Thoracic aorta (tissue), 2 donors: ENCODE measurements around the gene CXCL17. TPM values are rescaled to one million over a fixed set of nuclear protein-coding genes. Genes with fewer than 3 reads are reported as not detected.

Experiments
- ATAC-seq: fragments of 150-250 bp; one replicate; pipeline ENCODE4 v1.8.0; 2017; ENCODE audit warnings: low read depth; ENCODE audit not compliant: insufficient number of reproducible peaks, low FRiP score
- DNase-seq: peaks from one replicate; pipeline ENCODE4 v3.0.0-alpha.2; 2020; ENCODE audit warnings: low spot score
- H3K27ac ChIP-seq, 2 donors: fragments of 200-600 bp; sonication (generic); 1 replicate in 1 of 2; 2 replicates in 1 of 2; pipeline ENCODE4 v1.5.1; 2016; ENCODE audit warnings: mild to moderate bottlenecking in 2 of 2, moderate library complexity in 2 of 2
- H3K27me3 ChIP-seq: fragments of 200-600 bp; sonication (generic); replicated peaks from 2 replicates; pipeline ENCODE4 v1.6.0; 2016; ENCODE audit warnings: mild to moderate bottlenecking; ENCODE audit not compliant: insufficient read depth
- H3K36me3 ChIP-seq: fragments of 200-600 bp; sonication (generic); one replicate; pipeline ENCODE4 v1.5.1; 2016
- H3K4me1 ChIP-seq, 2 donors: fragments of 200-600 bp; sonication (generic); 1 replicate in 1 of 2; 2 replicates in 1 of 2; pipeline versions ENCODE4 v1.5.1 to v1.6.0; 2016; ENCODE audit warnings: low read depth in 2 of 2, mild to moderate bottlenecking in 1 of 2; ENCODE audit not compliant: control insufficient read depth in 1 of 2
- H3K4me3 ChIP-seq: fragments of 200-600 bp; sonication (generic); 2 replicates; pipeline ENCODE4 v1.5.1; 2016; ENCODE audit warnings: mild to moderate bottlenecking
- H3K9me3 ChIP-seq: fragments of 200-600 bp; sonication (generic); 2 replicates; pipeline ENCODE4 v1.5.1; 2016
- total RNA-seq, 2 donors: library from RNA; depleted of rRNA; stranded (reverse); fragments of >200 nt; gene quantifications; one replicate each; pipeline versions ENCODE4 v1.1.0 to v1.2.3, GENCODE V29; 2016
- TF ChIP-seq, protein P1 (sequence below): fragments of 200-600 bp; sonication (generic); IDR thresholded peaks from one replicate; pipeline ENCODE4 v1.5.1; 2019; ENCODE audit warnings: antibody characterized with exemption

Gene CXCL17
- total RNA-seq, 2 donors from 2014 or later = 1.6 TPM; not detected in 1

DNA sequence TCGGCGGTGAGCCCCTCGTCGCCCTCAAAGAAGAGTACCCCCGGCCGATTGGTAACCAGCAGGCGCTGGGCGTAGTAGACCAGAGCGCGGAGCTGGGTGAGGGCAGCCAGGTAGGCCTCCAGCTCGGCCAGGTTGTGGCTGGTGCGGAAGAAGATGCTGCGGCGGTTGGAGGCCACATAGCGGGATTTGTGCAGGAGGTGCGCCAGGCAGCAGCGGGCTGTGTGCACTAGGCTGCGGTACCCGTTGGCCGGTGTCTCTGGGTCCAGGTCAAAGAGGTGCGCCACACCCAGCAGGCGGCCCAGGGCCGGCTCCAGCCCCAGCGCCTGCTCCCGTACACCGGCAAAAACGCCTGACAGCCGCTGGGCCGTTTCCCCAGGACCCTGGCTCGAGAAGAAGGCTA, 32.4 kb downstream of the CXCL17 start:
- no peak overlapping the region for H3K27ac ChIP-seq
- H3K36me3 ChIP-seq = no peaks in the 10 kb centered on the region
- no peaks in the 10 kb centered on the region for H3K27me3 ChIP-seq
- H3K9me3 ChIP-seq = no peaks in the 10 kb centered on the region
- H3K4me3 ChIP-seq = no peak overlapping the region
- no peaks in the 10 kb centered on the region for H3K4me1 ChIP-seq
- TF ChIP-seq, protein P1, sequence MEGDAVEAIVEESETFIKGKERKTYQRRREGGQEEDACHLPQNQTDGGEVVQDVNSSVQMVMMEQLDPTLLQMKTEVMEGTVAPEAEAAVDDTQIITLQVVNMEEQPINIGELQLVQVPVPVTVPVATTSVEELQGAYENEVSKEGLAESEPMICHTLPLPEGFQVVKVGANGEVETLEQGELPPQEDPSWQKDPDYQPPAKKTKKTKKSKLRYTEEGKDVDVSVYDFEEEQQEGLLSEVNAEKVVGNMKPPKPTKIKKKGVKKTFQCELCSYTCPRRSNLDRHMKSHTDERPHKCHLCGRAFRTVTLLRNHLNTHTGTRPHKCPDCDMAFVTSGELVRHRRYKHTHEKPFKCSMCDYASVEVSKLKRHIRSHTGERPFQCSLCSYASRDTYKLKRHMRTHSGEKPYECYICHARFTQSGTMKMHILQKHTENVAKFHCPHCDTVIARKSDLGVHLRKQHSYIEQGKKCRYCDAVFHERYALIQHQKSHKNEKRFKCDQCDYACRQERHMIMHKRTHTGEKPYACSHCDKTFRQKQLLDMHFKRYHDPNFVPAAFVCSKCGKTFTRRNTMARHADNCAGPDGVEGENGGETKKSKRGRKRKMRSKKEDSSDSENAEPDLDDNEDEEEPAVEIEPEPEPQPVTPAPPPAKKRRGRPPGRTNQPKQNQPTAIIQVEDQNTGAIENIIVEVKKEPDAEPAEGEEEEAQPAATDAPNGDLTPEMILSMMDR = no peak
- ATAC-seq (no peak), DNase-seq (no peak)

DNA sequence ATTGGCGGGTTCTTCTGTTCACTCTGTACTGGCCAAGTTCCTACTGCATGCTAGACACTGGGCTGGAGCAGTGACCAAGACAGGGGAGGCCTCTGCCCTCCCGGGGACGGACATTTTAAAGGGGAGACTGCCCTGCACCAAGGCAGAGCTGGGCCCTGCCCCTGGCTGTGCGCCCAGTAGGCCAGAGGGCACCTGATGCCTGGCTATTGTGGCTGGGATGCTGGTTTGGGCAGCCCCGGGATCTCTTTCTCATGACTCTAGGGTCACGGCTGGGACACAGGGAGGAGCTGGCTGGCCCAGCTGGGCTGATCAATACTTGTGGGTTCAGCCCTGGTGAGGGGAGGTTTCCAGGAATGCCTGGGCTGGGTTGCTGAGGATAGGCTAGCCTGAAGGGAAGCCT, 33.3 kb downstream of the CXCL17 start:
- Histone ChIP-seq H3K27me3 (no peaks in the 10 kb centered on the region), H3K9me3 (no peaks in the 10 kb centered on the region), H3K4me1 (no peaks in the 10 kb centered on the region), H3K27ac (no peak overlapping the region), H3K4me3 (no peak overlapping the region), H3K36me3 (no peaks in the 10 kb centered on the region)
- no peak for DNase-seq
- TF ChIP-seq, protein P1 = no peak
- no peak for ATAC-seq

DNA sequence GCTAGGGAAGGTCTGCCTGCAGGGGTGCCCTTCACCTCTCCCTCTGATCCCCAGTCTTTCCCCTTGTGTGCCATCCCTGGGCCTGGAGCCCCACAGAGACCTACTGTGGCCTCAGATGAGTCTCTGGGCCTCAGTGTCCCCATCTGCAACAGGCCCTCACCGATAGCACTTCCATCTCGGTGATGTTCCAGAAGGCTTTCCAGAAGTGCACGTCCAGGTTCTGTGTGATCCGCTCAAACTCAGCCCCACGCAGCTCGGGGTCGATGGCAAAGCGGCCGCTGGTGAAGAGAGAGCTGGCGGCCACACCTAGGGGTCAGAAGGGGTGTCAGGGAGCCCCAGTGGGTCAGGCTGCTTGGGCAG, 35.0 kb downstream of the CXCL17 start:
- H3K36me3 ChIP-seq = no peaks in the 10 kb centered on the region
- H3K9me3 ChIP-seq = no peaks in the 10 kb centered on the region
- no peaks in the 10 kb centered on the region for H3K4me1 ChIP-seq
- no peak overlapping the region for H3K27ac ChIP-seq
- H3K4me3 ChIP-seq = no peak overlapping the region
- ATAC-seq = no peak
- H3K27me3 ChIP-seq = no peaks in the 10 kb centered on the region
- DNase-seq = no peak
- TF ChIP-seq, protein P1 = no peak

DNA sequence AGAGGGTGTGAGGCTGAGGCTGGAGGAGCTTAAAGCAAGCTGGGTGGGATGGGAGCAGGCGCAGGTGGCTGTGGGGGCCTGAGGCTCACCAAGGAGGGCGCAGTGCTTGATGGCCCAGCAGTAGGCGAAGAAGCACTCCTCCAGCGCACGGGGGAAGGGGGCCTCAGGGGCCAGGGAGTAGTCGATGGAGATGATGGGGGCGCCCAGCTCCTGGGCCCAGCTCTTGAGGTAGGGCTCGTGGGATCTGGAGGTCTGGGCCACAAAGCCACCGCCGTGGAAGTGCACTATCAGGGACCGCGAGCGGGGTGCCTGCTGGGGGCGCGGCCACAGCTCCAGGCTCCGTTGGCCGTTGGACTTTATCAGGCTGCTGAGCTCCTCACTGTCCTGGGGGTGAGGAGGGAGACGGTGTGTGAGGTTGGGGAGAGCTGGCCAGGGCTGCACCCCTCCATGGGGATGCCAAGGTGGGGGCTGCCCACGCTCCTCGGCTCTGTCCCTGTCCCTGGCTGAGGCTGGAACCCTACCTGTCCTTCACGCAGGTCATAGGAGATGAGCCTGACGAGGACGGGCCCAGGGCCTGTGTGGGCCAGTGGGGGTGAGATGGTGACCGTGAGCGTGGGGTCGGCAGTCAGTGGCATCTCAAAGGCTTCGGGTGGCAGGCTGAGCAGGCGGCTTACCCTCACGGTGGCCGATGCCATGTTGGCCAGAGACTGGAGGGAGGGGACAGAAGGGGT, 35.5 kb downstream of the CXCL17 start:
- H3K4me1 ChIP-seq = peaks cover 0 to 2% of the 10 kb centered on the region in 2 donors
- no peaks in the 10 kb centered on the region for H3K27me3 ChIP-seq
- DNase-seq (no peak), ATAC-seq (no peak)
- no peaks in the 10 kb centered on the region for H3K9me3 ChIP-seq
- no peaks in the 10 kb centered on the region for H3K36me3 ChIP-seq
- H3K4me3 ChIP-seq = no peak overlapping the region
- H3K27ac ChIP-seq = no peak overlapping the region
- TF ChIP-seq, protein P1 = no peak

DNA sequence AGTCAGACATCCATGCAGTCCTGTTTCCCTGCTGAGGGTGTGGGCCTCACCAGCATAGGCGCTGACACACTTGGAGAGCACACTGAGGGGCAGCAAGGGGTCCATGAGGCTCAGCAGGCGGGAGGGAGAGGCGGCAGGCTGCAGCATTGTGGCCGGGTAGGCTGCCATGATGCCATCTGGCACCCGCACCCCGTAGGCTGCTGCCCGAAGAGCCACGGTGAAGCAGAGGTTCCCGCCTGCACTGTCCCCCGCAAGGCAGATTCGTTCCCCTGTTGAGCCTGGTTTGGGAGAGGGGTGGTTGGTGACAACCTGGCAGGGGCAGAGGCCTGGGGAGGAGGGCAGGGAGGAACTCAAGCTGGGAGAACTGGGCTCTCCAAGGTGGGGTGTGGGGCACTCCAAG, 36.6 kb downstream of the CXCL17 start:
- no peak overlapping the region for H3K4me3 ChIP-seq
- H3K36me3 ChIP-seq = no peaks in the 10 kb centered on the region
- no peaks in the 10 kb centered on the region for H3K27me3 ChIP-seq
- no peaks in the 10 kb centered on the region for H3K9me3 ChIP-seq
- peaks cover under 1 to 9% of the 10 kb centered on the region in 2 donors for H3K4me1 ChIP-seq
- TF ChIP-seq, protein P1 = no peak
- ATAC-seq = no peak
- no peak for DNase-seq
- H3K27ac ChIP-seq = no peak overlapping the region
